Stomach smooth muscle (tissue), 2 donors: Measurements from ENCODE around the gene CORO2B.

ENCODE experiments used
- H3K27ac ChIP-seq: one replicate; pipeline ENCODE4 v1.7.0; 2013; ENCODE audit warnings: mild to moderate bottlenecking, low read length, inconsistent platforms
- H3K27me3 ChIP-seq, 2 donors: one replicate each; pipeline ENCODE4 v1.7.0; 2013; ENCODE audit warnings: low read length in 2 of 2; ENCODE audit not compliant: insufficient read depth in 2 of 2, control insufficient read depth in 1 of 2
- H3K36me3 ChIP-seq, 2 donors: one replicate each; pipeline ENCODE4 v1.7.0; 2013; ENCODE audit warnings: low read length in 2 of 2; ENCODE audit not compliant: control insufficient read depth in 2 of 2, insufficient read depth in 2 of 2
- H3K4me1 ChIP-seq: one replicate; pipeline ENCODE4 v1.7.0; 2013; ENCODE audit warnings: low read length; ENCODE audit not compliant: control insufficient read depth, insufficient read depth
- H3K4me3 ChIP-seq, 2 donors: one replicate each; pipeline ENCODE4 v1.7.0; 2013; ENCODE audit warnings: low read length in 2 of 2
- H3K9ac ChIP-seq, 2 donors: one replicate each; pipeline ENCODE4 v1.7.0; 2013; ENCODE audit warnings: low read length in 2 of 2, mild to moderate bottlenecking in 1 of 2
- H3K9me3 ChIP-seq, 2 donors: one replicate each; pipeline ENCODE4 v1.7.0; 2013; ENCODE audit warnings: low read length in 2 of 2; ENCODE audit not compliant: control insufficient read depth in 2 of 2
- donor health status: healthy.
- donor health status: Pancreatic carcinoma.

Gene CORO2B

DNA sequence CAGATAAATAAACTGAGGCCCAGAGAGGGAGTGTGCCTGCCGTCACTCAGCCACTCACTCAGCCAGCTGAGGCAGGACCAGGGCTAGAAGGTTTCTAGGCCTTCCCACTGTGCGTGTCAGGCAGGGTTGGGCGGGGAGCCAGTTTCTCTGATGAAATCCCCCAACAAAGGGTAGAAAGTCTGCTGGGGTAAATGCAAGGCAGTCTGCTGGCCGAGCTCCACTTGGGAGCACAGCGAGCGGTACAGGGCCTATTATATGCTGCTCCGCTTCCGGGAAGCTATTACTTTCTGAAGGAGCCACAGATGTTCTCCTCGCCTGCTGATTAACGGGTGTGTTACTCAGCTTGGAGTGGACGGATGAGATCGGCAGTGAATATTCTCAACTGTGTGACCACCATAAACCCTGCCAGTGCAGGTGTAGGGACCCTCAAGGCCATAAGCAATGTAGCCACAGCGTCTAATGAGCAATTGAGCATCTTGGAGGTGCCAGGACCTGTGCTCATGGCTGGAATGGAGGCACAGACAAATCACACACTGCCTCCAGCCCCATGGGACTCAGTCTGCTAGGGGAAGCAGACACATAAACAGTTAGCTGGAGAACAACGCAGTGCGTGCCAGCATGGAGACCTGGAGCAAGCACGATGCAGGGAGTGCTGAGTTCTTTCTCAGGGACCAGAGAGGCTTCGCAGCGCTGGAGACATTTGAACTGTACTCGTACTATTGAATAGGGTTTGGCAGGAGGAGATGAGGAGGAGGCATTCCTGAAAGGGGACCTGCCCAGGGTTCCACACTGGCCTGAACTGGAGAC, 42.1 kb downstream of the CORO2B start:
- Histone ChIP-seq H3K4me1 (peaks cover 21% of the 10 kb centered on the region), H3K9me3 (no peaks in the 10 kb centered on the region), H3K4me3 (peak overlapping the region in 1 of 2 donors; percentile 49), H3K36me3 (no peaks in the 10 kb centered on the region), H3K27me3 (no peaks in the 10 kb centered on the region), H3K27ac (peak overlapping the region; percentile 24), H3K9ac (no peak overlapping the region)

DNA sequence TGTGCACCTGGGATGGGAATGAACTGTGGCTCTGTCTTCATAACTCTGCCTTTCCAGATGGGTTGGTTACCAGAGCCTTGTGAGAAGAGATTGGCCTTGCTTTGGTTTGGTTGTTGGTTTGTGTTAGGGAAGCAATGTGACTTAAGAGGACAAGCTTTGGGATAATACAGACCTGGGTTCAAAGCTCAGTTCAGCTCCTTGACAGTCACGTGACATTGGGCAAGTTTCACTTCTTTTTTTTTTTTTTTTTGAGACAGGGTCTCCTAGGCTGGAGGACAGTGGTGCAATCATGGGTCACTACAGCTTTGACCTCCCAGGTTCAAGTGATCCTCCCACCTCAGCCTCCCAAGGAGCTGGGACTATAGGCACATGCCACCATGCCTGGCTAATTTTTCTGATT, 42.7 kb downstream of the CORO2B start:
- Histone ChIP-seq H3K27me3 (no peaks in the 10 kb centered on the region), H3K36me3 (no peaks in the 10 kb centered on the region), H3K27ac (peak overlapping the region; percentile 24), H3K4me3 (peak overlapping the region in 1 of 2 donors; percentile 49), H3K9ac (no peak overlapping the region), H3K4me1 (peaks cover 21% of the 10 kb centered on the region), H3K9me3 (no peaks in the 10 kb centered on the region)

DNA sequence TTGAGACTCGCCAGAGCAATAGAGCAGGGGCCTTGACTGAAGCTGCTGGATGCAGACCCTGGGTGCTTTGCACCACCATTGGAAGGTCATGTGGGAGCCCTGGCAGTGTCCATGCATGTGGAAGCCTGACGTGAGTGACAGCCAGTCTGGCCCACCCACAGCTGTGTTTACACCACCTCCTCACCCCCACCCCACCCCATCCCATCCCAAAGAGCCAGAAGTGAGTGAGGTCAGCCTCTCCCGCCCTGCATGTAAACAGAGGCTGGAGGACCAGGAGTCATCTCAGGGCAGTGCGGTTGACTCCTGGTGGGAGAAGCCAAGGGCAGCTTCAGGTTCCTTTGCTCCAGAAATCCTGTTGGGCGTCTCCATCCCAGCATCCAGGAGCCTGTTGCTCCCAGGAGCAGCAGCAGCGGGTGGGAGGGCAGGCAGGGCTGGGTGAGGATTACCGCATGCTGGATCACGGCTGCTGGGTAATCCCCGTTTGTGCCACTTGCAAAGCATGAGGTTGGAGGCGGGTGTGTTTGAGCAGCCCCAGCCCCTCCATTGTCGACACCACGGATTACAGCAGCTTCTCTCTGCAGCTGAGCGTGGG, 44.6 kb downstream of the CORO2B start:
- Histone ChIP-seq H3K4me1 (peaks cover 21% of the 10 kb centered on the region), H3K9ac (no peak overlapping the region), H3K27ac (no peak overlapping the region), H3K9me3 (no peaks in the 10 kb centered on the region), H3K4me3 (no peak overlapping the region), H3K27me3 (peaks cover 0 to 4% of the 10 kb centered on the region in 2 donors), H3K36me3 (no peaks in the 10 kb centered on the region)

DNA sequence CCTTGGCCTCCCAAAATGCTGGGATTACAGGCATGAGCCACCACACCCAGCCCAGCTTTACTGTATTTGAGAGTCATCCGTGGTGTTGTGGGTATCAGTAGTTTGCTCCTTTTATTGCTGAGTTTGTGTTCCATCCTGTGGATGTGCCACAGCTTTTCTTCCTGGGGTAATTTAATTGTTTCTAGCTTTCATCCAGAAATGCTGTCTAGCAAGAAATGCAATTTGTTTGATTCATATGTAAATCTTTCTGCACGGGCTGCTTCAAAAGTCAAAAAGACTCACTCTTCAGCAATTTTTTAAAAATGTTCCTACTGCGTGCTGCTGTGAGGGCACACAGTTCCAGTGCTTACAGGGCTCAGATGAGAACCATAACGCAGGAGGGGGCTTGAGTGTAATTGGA, 47.1 kb downstream of the CORO2B start:
- Histone ChIP-seq H3K27me3 (peaks cover 0 to 4% of the 10 kb centered on the region in 2 donors), H3K27ac (no peak overlapping the region), H3K4me1 (peaks cover 17% of the 10 kb centered on the region), H3K4me3 (no peak overlapping the region), H3K9me3 (no peaks in the 10 kb centered on the region), H3K9ac (no peak overlapping the region), H3K36me3 (no peaks in the 10 kb centered on the region)

DNA sequence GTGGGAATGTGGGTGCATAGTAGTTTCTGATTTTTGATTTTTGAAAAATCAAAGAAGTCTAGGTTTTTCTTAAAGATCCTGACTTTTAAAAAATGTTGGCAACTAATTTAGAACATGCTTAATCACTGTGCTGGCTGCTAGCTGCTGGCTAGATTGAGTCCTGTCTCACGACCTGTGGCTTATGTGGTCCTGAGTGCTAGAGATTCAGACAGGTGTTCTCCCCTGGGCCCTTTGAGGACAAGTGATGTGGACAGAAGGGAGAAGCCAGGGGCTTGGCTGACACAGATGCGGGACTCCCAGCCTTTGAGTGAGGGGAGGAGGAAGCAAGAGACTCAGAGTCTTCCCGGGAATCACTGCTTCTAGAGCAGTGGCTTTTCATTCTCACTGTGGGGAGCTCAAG, 47.5 kb downstream of the CORO2B start:
- Histone ChIP-seq H3K9me3 (no peaks in the 10 kb centered on the region), H3K9ac (no peak overlapping the region), H3K4me1 (peaks cover 14% of the 10 kb centered on the region), H3K36me3 (no peaks in the 10 kb centered on the region), H3K4me3 (no peak overlapping the region), H3K27ac (no peak overlapping the region), H3K27me3 (peaks cover 0 to 4% of the 10 kb centered on the region in 2 donors)

DNA sequence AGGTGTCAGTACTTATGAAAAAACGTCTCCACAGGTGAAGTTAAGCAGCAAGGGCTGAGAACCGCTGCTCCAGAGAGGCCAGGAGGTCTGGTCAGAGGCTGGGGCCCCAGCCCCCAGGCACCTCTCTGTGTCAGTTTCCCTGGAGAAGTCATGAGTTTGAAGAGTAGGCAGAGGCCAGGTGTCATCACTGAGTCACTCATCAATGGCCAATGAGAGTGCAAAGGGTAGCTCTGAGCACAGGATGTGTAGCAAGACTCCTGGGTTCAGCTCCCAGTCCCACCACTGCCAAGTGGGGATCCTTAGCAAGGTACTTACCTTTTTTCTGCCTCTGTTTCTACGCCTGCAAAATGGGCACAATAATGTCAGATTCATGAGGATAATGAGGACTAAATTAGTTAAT, 47.9 kb downstream of the CORO2B start:
- Histone ChIP-seq H3K4me3 (no peak overlapping the region), H3K4me1 (peaks cover 18% of the 10 kb centered on the region), H3K27ac (no peak overlapping the region), H3K9me3 (no peaks in the 10 kb centered on the region), H3K27me3 (peaks cover 0 to 4% of the 10 kb centered on the region in 2 donors), H3K9ac (no peak overlapping the region), H3K36me3 (no peaks in the 10 kb centered on the region)

DNA sequence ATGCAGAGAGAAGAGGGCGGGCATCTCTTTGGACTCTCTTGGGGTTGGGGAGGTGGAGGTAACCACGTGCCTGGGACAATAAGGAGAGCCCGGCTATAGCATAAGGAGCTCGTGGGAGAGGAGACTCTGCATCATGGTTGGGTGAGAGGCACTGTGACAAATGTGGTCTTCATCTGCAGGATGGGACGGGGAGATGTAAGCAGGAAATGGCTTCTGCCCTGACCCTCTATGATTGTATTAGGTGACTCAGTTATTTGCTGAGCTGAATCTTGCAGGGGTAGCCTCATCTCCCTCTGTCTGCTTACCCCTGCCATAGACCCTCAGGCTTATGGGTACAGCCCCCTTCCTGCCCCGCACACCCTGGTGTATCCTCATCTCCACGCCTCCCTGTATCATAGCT, 48.7 kb downstream of the CORO2B start:
- Histone ChIP-seq H3K36me3 (no peaks in the 10 kb centered on the region), H3K4me3 (no peak overlapping the region), H3K27me3 (peaks cover 0 to 4% of the 10 kb centered on the region in 2 donors), H3K9ac (no peak overlapping the region), H3K27ac (no peak overlapping the region), H3K9me3 (no peaks in the 10 kb centered on the region), H3K4me1 (peaks cover 14% of the 10 kb centered on the region)

DNA sequence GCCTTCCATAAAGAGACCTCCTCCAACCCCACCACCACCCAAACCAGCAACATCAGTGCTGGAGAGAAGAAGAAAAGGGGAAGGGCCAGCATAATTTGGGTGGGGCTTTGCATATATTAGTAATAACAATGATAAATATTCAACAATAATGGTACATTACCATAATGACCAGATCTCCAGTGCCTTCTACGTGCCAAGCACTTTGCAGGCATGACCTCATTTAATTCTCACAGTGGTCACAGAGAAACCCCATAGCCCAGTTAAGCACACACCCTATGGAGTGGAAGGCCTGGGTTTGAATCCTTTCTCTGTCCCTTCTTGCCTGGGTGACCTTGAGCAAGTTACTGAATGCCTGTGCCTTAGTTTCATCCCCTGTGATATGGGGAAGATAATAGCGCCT, 49.2 kb downstream of the CORO2B start:
- Histone ChIP-seq H3K4me3 (no peak overlapping the region), H3K27me3 (peaks cover 0 to 4% of the 10 kb centered on the region in 2 donors), H3K36me3 (no peaks in the 10 kb centered on the region), H3K4me1 (peaks cover 12% of the 10 kb centered on the region), H3K27ac (no peak overlapping the region), H3K9ac (no peak overlapping the region), H3K9me3 (no peaks in the 10 kb centered on the region)

DNA sequence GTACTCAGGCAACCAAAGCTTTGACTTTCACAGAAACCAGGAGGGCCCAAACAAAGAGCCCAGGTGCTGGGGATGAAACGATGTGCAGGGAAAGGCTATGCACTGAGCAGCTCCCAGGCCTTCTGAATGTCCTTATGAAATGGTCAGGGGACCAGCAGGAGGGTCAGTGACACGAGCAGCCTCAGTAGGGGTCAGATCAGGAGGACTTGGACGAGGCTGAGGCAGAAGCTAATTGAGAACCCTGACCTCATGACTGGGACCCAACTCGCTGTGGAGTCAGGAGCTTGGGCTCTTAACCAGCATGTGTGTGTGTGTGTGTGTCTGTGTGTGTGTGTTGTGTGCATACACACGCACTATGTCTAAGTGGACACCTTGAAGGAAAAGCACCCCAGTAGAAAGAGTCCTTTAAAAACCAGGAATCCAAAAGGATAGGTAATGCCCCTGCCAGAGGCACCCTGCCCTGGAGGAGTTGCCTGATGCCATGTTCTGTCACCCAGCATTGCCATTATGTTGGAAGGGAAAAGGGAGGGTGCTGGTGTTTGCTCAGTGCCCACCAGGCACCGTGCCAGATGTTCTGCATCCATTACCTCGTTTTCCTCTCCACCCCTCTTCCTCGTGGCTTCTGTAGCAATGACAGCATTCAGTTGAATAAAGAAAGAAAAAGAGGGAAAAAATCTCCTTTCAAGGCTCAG, 50.9 kb downstream of the CORO2B start:
- H3K27me3 ChIP-seq: peaks cover 0 to 4% of the 10 kb centered on the region in 2 donors
- H3K4me3 ChIP-seq: no peak overlapping the region
- H3K9ac ChIP-seq: no peak overlapping the region
- H3K4me1 ChIP-seq: peaks cover 6% of the 10 kb centered on the region
- no peak overlapping the region for H3K27ac ChIP-seq
- H3K36me3 ChIP-seq: no peaks in the 10 kb centered on the region
- no peaks in the 10 kb centered on the region for H3K9me3 ChIP-seq

DNA sequence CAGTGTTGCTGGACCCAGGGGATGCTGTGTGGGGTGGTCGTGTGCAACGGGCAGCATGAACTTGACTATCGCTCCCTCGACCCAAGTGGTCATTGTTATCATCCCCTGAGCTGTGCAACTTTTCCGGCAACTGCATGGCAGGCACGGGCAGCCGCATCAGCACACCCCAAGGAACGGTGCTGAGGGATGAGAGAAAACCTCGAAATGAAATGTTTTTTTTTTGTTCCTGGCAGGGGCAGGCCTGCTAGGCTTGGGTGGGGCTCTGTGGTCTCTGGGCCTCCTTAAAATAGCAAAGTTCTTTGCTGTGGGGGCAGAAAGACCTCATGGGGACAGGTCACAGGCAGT, 51.4 kb downstream of the CORO2B start:
- H3K36me3 ChIP-seq: no peaks in the 10 kb centered on the region
- H3K27me3 ChIP-seq: peaks cover 0 to 4% of the 10 kb centered on the region in 2 donors
- no peak overlapping the region for H3K27ac ChIP-seq
- no peak overlapping the region for H3K4me3 ChIP-seq
- H3K9ac ChIP-seq: no peak overlapping the region
- peaks cover 9% of the 10 kb centered on the region for H3K4me1 ChIP-seq
- no peaks in the 10 kb centered on the region for H3K9me3 ChIP-seq

DNA sequence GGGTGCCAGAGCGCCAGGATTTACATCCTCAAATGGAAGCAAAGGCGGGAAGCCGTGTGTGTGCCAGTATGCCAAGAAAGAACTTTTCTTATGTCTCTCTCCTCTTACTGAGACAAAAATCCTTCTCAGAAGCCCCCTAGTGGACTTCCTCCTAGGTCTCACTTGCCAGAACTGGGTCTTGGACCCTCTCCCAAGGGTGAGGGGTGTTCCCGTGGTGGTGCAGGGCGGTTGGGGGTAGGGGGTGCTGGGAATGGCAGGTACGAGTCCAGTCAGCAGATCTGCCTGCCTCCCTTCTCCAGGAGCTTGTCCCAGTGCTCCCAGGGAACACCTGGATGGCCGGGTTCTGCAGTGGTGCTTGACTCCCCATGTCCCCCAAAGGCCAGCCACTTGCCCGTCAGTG, 52.0 kb downstream of the CORO2B start:
- no peak overlapping the region for H3K27ac ChIP-seq
- H3K9ac ChIP-seq: no peak overlapping the region
- H3K9me3 ChIP-seq: no peaks in the 10 kb centered on the region
- H3K27me3 ChIP-seq: peaks cover 0 to 4% of the 10 kb centered on the region in 2 donors
- H3K36me3 ChIP-seq: no peaks in the 10 kb centered on the region
- H3K4me3 ChIP-seq: no peak overlapping the region
- H3K4me1 ChIP-seq: peaks cover 15% of the 10 kb centered on the region
